Smooth muscle cell (in vitro differentiated cells): Measurements from ENCODE around the gene HOXC6. TPM values are rescaled to one million over a fixed set of nuclear protein-coding genes. Genes with fewer than 3 reads are reported as not detected.

Source experiments
- DNase-seq: peaks from one replicate; lab custom pipeline; 2025; ENCODE audit not compliant: unreplicated experiment; lab: John Stamatoyannopoulos, UW
- H2AFZ ChIP-seq: fragments of 200-600 bp; sonication (generic); 2 replicates; pipeline ENCODE4 v1.6.0; 2016; ENCODE audit warnings: antibody characterized with exemption, low read depth, mild to moderate bottlenecking
- H3F3A ChIP-seq: fragments of 200-600 bp; sonication (generic); 2 replicates; pipeline ENCODE4 v1.6.0; 2017; ENCODE audit warnings: antibody characterized with exemption, low read depth
- H3K27ac ChIP-seq: fragments of 200-600 bp; sonication (generic); 2 replicates; pipeline ENCODE4 v1.5.1; 2016; ENCODE audit warnings: low read depth, mild to moderate bottlenecking
- H3K27me3 ChIP-seq: fragments of 200-600 bp; sonication (generic); 2 replicates; pipeline ENCODE4 v1.6.1; 2016; ENCODE audit warnings: low read depth, mild to moderate bottlenecking
- H3K36me3 ChIP-seq: fragments of 200-600 bp; sonication (generic); 2 replicates; pipeline ENCODE4 v1.5.1; 2016; ENCODE audit warnings: low read depth
- H3K4me1 ChIP-seq: fragments of 200-600 bp; sonication (generic); 2 replicates; pipeline ENCODE4 v1.5.1; 2016; ENCODE audit warnings: low read depth
- H3K4me2 ChIP-seq: fragments of 200-600 bp; sonication (generic); 2 replicates; pipeline ENCODE4 v1.6.0; 2016; ENCODE audit warnings: mild to moderate bottlenecking
- H3K4me3 ChIP-seq: fragments of 200-600 bp; sonication (generic); 2 replicates; pipeline ENCODE4 v1.5.1; 2016; ENCODE audit warnings: mild to moderate bottlenecking
- H3K79me2 ChIP-seq: fragments of 200-600 bp; sonication (generic); 2 replicates; pipeline ENCODE4 v1.6.0; 2016; ENCODE audit warnings: low read depth, mild to moderate bottlenecking
- H3K9ac ChIP-seq: fragments of 200-600 bp; sonication (generic); 2 replicates; pipeline ENCODE4 v1.6.0; 2016; ENCODE audit warnings: low read depth
- H3K9me3 ChIP-seq: fragments of 200-600 bp; sonication (generic); replicated peaks from 2 replicates; pipeline ENCODE4 v1.5.1; 2016; ENCODE audit warnings: low read depth
- H4K20me1 ChIP-seq: fragments of 200-600 bp; sonication (generic); 2 replicates; pipeline ENCODE4 v1.6.0; 2016; ENCODE audit warnings: low read depth
- CTCF ChIP-seq: fragments of 200-600 bp; sonication (generic); IDR thresholded peaks from 2 replicates; pipeline ENCODE4 v1.5.1; 2017; ENCODE audit warnings: borderline replicate concordance, mild to moderate bottlenecking, antibody characterized with exemption; ENCODE audit not compliant: insufficient read depth, poor library complexity, severe bottlenecking
- WGBS: methylation state at CpG from one replicate; pipeline ENCODE4 v1.1.7; 2016; ENCODE audit warnings: low lambda C conversion rate; 5-methylcytosine and 5-hydroxymethylcytosine counted together
- polyA plus RNA-seq: library from polyadenylated mRNA; unstranded; fragments of >200 nt; fragmentation: Nextera tagmentation; extraction: Ambion mirVana; gene quantifications from 2 replicates; pipeline ENCODE4 v1.2.1, GENCODE V29; 2016
- total RNA-seq: library from RNA; depleted of rRNA; stranded (reverse); fragments of >200 nt; gene quantifications from 2 replicates; pipeline ENCODE4 v1.2.3, GENCODE V29; 2014

HOXC6 gene
- total and polyA plus RNA-seq, 2 experiments from 2014 or later = 3.1 to 12.3 TPM

- peaks cover 98% of the 10 kb centered on the region for H3K27me3 ChIP-seq
- no peaks in the 10 kb centered on the region for H3K9me3 ChIP-seq
- no peaks in the 10 kb centered on the region for H3K36me3 ChIP-seq
- no peaks in the 10 kb centered on the region for H3K79me2 ChIP-seq
- peak overlapping the region; percentile 46 for H3K4me3 ChIP-seq
- H3K4me2 ChIP-seq = peak overlapping the region; percentile 31
- no peaks in the 10 kb centered on the region for H3F3A ChIP-seq
- H3K4me1 ChIP-seq = peaks cover 6% of the 10 kb centered on the region
- no peak overlapping the region for H3K9ac ChIP-seq
- no peak overlapping the region for H2AFZ ChIP-seq
- no peak for DNase-seq
- H4K20me1 ChIP-seq = no peaks in the 10 kb centered on the region
- TF ChIP-seq CTCF = no peak
- 20% methylated on average over 30 of the region's 31 CpGs for WGBS
- no peak overlapping the region for H3K27ac ChIP-seq
Observed at GRCh38 chr12:54004841-54005530, 23.3 kb upstream of the HOXC6 start.

GRCh38 chr12:54005531-54005852, 22.7 kb upstream of the HOXC6 start:
- H3K9ac ChIP-seq = no peak overlapping the region
- no peaks in the 10 kb centered on the region for H3F3A ChIP-seq
- H3K27ac ChIP-seq = no peak overlapping the region
- H3K36me3 ChIP-seq = no peaks in the 10 kb centered on the region
- no peaks in the 10 kb centered on the region for H3K9me3 ChIP-seq
- 14% methylated on average over 26 of the region's 26 CpGs for WGBS
- TF ChIP-seq CTCF = no peak
- no peaks in the 10 kb centered on the region for H3K79me2 ChIP-seq
- peak overlapping the region; percentile 84 for H3K4me2 ChIP-seq
- peaks cover 98% of the 10 kb centered on the region for H3K27me3 ChIP-seq
- no peak for DNase-seq
- peak overlapping the region; percentile 46 for H3K4me3 ChIP-seq
- peaks cover under 1% of the 10 kb centered on the region for H3K4me1 ChIP-seq
- no peak overlapping the region for H2AFZ ChIP-seq
- H4K20me1 ChIP-seq = no peaks in the 10 kb centered on the region

GRCh38 chr12:54005853-54006558, 22.2 kb upstream of the HOXC6 start:
- Histone ChIP-seq H3K27ac (no peak overlapping the region), H3K9me3 (no peaks in the 10 kb centered on the region), H3K27me3 (peaks cover 98% of the 10 kb centered on the region), H4K20me1 (no peaks in the 10 kb centered on the region), H2AFZ (peak overlapping the region; percentile 82), H3K36me3 (no peaks in the 10 kb centered on the region), H3F3A (no peaks in the 10 kb centered on the region), H3K79me2 (no peaks in the 10 kb centered on the region), H3K4me3 (peak overlapping the region; percentile 46), H3K9ac (no peak overlapping the region), H3K4me1 (no peaks in the 10 kb centered on the region), H3K4me2 (peak overlapping the region; percentile 84)
- DNase-seq = peak; percentile 71
- WGBS = 9% methylated on average over 39 of the region's 39 CpGs
- peak; percentile 94 for TF ChIP-seq CTCF
